GM18526 (cell line): ENCODE data around the gene NSMCE1.

Experiments used
- POLR2A ChIP-seq: IDR thresholded peaks from 3 replicates; pipeline ENCODE4 v1.6.1; 2011; ENCODE audit not compliant: insufficient read length; ENCODE audit errors: extremely low read depth

The NSMCE1 gene, protein sequence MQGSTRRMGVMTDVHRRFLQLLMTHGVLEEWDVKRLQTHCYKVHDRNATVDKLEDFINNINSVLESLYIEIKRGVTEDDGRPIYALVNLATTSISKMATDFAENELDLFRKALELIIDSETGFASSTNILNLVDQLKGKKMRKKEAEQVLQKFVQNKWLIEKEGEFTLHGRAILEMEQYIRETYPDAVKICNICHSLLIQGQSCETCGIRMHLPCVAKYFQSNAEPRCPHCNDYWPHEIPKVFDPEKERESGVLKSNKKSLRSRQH

DNA sequence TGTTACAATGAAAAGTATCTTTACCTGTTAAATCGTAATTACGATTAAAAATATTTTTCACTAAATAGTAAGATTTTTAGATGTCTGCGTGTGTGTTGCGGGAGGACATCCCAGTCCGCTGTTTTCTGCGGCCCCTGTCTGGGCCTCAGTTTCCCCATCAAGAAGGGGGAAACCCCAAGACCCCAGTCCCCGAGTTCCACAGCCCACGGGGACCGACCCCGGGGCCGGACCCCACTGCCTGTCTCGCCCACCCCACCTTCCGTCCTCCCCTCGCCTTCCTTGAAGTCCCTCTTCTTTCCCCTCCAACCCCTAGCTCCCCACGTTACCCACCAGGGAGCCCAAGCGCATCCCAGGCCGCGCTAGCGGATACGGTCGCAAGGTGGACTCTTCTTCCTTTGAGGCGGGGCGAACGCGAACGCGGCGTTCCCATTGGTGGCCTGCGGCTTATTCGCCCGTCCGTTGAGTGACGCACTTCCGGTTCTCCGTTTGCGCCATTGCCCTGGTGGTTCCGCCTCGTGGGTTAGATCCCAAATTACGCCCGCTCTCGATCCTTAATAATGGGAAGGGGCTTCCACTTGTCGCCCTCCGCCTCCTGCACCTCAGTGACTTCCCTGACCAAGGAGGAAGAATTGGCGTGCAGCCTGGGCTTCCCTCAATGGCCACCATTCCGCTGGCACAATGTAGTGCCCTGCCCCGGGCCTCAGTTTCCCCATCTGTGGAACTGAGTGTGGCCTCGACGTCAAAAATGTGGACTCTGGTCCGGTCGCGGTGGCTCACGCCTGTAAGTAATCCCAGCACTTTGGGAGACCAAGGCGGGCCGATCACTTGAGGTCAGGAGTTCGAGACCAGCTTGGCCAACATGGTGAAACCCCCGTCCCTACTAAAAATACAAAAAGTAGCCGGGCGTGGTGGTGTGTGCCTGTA is at the start of gene NSMCE1:
NSMCE1 (minus strand) TSS at position 397 of the 924 bp plus-strand sequence. CDS start 11,202 bp downstream, outside the sequence.
- peak; percentile 96 for TF ChIP-seq POLR2A

DNA sequence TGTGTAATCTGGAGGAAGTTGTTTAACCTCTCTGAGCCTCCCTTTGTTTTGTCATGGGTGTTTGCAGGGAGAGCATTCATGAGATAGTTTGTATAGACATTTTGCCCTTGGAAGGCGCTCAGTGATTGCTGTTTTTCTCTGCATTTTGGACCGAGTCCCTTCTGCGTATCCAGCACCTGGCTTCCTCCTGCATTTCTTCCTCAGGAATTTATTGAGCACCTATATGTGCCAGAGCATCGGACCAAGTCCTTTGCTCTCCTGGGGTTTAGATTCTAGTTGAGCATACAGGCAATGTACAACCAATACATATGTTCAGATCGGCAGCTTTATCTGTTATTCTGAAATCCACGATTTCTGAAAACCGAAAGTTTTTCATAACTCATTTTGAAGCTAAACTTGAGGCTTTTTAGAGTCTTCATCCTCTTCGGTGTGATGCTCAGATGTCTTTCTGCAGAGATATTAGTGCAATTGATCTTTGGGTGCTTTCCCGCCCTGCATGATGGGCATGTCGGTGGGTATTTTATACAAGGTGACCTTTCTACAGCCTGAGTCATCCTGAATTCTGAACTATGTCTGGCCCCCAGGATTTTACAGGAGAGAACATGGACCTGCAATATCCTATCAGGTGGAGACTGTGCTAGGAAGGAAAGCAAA is 49.3 kb upstream of the NSMCE1 start:
- TF ChIP-seq POLR2A, result no peak

DNA sequence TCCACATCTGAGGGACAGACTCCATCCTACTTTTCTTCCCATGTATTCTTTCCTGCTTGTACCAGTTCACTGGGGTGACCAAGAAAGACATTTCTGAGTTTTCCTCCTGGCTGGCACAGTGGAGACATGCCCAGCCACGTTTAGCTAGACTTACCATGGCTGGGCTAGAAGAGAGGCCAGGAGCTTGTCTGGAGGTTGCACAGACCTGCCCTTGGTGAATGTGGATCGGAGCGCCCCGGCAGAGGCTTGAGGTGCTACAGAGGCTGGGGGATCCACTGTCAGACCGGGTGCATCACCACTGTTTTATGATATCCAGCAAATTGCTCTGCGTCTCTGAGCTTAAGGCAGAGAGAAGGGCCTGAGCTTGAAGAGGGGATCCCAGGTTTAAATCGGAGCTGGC is 48.7 kb upstream of the NSMCE1 start:
- TF ChIP-seq POLR2A, result no peak

DNA sequence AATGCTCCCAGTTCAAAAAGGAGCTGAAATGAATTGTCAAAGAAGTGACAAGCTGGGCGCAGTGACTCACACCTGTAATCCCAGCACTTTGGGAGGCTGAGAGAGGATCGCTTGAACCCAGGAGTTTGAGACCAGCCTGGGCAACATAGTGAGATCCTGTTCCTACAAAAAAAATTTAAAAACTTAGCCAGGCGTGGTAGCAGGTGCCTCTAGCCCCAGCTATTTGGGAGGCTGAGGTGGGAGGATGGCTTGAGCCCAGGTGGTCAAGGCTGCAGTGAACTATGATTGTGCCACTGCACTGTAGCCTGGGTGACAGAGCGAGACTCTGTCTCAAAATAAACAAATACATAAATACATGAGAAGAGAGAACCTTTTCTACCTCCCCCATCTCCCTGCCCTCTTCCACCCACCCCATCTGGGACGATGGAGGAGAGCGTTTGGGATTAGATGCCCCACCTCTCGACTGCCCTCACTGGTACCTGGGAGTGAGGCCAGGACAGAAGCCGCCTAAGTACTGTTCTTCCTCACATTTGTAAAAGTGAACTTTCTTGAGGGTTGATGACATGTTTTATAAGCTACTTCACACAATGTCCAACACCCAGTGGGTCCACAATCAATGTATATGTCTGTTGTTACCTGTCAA is 47.6 kb upstream of the NSMCE1 start:
- no peak for TF ChIP-seq POLR2A

DNA sequence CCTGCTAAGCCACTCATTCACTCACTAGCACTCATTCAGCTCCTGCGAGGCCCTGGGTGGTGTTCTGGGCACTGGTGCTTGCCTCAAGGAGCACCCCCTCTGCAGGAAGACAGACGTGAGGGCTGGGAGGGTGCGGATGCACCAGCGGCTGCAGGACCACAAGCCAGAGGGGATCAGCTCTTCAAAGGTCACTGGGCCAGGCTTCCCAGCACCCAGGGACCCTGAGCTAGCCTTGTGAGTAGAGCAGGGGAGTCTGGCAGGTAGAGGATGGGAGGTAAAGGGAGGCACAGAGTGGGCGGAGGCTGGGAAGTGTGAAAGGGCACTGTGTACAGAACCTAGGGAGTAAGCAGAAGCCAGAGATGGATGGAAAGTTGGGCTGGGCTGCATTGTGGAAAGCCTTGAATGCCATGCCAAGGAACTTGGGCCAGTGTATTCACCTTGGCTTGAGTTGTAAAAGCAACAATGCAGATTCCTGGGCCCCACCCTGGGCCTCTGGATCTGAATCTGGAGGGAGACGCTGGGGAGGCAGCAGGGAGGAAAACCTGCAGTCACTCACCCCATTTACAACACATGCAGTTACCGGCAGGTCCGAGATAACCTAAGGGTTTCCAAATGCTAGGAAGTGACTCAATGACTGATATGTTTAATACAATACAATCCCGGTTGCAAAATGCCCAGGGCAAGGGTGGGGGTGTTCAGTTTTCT is 46.9 kb upstream of the NSMCE1 start:
- no peak for TF ChIP-seq POLR2A

DNA sequence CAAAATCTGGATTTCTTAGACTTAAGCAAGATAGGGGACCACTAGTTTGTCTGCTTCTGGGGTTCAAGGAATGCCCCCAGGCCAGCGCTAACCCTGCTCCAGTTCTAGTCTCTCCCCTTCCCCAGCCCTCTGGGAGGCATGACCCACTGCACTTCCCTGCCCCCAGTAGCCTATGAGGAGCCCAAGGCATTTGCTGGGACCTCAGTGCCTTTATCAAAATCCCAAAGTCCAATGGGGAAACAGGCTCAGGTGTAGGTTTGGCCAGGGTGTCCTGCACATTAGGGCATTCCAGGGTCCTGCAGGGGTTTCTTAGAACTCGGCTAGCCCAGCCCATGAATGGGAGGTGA is 46.4 kb upstream of the NSMCE1 start:
- no peak for TF ChIP-seq POLR2A

DNA sequence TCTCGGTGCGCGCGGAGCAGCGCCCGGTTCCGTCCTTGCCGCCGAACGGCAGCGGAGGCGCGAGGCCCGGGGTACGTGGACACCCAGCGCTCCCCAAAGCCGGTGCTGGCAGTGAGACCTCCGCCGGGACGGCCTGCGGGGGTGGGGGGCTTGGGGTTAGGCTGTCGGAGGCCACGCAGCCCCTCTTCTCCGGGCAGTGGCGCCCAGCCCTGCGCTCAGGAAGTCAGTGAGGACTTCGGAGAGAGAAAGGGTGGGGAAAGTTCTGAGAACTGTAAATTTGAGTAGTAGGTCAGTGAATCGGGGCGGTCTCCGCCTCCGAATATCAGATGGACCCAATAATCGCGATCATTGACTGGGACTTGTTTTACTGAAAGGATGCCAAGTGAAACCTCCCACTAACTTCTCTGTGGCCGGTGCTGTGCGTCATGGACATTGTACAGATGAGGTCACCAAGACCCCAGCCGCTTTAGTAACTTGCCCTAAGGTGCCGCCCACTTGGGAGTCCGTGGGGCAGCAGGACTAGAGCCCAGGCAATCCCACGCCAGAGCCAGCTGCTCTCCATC is 45.7 kb upstream of the NSMCE1 start:
- TF ChIP-seq POLR2A, result no peak

DNA sequence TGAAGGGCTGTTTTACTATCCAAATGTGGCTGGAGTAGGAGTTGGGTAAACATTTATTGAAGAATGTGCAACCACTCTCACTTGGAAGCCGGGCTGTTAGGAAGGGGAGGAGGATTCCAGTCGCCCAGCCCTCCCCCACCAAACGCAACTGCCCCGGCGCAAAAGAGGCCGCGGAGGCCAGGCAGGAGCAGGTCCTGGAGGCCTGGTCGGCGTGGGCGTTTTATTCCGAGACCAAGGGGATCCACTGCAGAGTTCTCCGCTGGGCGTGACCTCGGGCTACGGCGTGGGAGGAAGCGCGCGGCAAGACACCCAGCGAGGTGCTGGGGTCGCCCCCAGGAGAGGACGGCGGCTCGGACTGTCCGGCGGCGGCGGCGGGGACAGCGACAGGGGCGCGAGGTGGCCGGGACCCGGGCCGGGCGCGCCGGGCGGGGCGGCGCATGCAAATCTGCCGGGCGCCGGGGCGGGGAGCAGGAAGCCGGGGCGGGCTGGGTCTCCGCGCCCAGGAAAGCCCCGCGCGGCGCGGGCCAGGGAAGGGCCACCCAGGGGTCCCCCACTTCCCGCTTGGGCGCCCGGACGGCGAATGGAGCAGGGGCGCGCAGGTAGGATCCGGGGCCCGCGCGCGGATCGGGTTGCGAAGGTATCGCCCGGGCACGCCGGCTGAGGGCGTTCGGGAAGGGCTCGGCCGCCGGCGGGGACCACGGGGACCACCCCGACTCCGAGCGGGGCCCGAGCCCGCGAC is 45.0 kb upstream of the NSMCE1 start, which contains the start of gene IL4R:
IL4R (plus strand) TSS at position 553 of the 739 bp plus-strand sequence. CDS start 26,230 bp downstream, outside the sequence.
- TF ChIP-seq POLR2A, result peak; percentile 59

DNA sequence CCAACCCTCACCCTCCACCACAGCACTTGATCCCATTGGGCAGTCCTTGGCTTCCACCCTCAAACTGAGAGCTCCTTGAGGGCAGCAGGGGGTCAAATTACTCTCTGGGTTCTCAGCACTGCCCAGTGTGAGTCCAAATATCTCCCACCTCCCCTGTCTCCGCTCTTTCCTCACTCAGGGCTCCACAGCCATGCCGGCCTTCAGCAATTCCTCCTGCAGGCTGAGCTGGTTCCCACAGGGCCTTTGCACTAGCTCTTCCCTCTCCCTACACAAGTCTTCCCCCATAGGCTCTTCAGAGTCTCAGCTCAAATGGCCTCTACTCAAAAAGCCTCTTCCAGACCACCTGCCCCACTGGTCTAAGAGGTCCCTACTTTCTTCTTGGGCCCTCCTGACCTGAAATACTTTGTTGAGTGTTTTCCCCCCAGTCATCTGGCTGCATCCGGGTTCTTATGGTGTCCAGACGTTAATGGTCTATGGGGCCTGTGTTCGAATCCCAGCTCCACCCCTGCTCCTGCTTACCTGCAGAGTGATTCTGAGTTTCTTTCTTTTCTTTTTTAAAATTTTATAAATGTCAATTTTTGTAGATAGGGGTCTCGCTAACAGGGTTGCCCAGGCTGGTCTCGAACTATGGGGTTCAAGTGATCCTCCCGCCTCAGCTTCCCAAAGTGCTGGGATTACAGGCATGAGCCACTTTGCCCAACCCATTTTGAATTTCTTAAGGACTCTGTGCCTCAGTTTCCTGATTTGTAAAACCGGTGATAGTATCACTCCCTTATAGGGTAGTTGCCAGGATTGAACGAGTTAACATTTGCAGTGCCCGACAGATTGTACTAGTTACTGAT is 44.2 kb upstream of the NSMCE1 start:
- no peak for TF ChIP-seq POLR2A

DNA sequence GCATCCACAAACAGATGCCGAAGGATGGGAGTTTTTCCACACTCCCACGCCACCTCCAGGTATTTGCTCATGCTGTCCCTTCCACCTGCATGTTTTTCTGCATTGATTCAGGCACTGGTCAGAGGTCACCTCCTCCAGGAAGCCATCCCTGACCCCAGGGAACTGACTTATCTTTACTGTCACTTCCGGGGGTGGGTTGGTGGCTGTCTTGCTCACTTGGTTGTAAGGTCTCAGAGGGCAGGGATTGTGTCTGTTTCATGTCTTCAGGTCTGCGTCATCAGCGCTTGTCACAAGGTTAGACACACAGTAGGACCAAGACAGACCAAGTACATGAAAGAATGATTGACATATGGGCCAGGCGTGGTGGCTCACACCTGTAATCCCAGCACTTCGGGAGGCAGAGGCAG is 43.3 kb upstream of the NSMCE1 start:
- no peak for TF ChIP-seq POLR2A

DNA sequence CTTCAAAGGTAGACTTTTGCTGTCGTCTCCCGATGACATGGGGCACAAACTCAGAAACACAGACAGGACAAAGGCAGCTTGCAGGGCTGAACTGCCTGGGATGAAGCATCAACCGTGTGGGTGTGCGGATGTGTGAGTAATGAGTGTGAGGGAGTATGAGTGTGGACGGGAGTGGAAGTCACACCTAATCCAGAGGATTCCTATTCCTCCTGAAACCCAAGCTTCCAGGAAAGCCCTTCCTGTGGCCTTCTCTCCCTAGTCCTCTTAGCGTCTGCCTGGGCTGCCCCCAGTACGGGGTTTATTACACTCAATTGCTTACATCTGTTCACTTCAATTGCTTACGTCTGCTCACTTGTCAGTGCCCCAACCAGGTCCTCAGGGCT is 42.9 kb upstream of the NSMCE1 start:
- TF ChIP-seq POLR2A, result no peak

DNA sequence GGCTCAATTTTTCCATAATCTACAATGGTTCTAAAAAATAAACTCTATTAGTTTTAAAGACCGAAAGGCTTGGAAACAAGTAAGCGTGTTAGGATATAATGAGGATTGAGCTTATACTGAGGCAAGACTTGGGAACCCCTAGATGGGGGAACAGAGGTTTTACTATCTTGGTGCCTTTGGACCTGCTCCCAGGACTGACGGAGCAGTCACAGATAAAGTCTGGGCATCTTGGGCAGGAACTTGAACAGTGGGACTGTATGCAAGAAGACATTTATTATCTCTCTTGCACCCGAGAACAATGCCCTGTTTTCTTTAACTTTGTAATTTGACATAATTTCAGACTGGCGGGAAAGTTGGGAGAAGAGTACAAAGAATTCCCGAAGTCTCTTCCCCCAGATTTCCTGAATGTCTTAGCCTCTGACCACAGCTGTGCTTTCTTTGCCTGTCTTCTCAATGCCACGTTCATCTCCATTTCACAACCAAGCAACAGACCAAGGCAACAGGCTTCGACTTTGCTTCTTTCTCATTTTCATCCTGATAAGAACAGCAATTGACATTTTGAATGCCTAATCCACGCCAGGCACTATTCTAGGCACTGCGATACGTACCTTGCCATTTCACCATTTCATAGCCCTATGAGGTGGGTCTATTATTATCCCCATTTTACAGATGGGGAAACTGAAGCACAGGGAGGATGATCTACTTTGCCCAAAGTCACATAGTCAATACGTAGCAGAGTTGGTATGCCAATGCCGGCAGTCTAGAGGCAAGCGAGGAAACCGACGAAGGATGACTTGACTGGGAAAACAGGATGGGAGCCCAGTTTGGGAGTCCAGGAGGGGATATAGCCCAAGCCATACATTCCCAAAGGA is 42.2 kb upstream of the NSMCE1 start:
- TF ChIP-seq POLR2A, result no peak
